Kidney (tissue), 14 donors: ENCODE data around the gene BMX. TPM values are rescaled to one million over a fixed set of nuclear protein-coding genes. Genes with fewer than 3 reads are reported as not detected.

Source experiments
- DNase-seq, 5 donors: peaks; one replicate each; pipeline ENCODE4 v3.0.0-alpha.2; 2013 to 2020
- FAIRE-seq: peaks from 2 replicates; lab custom pipeline; 2012; peaks lifted over from hg19 to GRCh38; lab: Jason Lieb, UNC
- H3K27ac ChIP-seq, 2 donors: one replicate each; pipeline ENCODE4 v1.7.0; 2013; ENCODE audit warnings: low read depth in 2 of 2, low read length in 2 of 2, inconsistent platforms in 1 of 2
- H3K27me3 ChIP-seq: one replicate; pipeline ENCODE4 v1.7.1; 2013; ENCODE audit warnings: low read length, inconsistent platforms; ENCODE audit not compliant: control insufficient read depth, insufficient read depth
- H3K36me3 ChIP-seq, 3 donors: one replicate each; pipeline versions ENCODE4 v1.7.0 to v1.7.1; 2013; ENCODE audit warnings: low read length in 3 of 3, control low read depth in 1 of 3, inconsistent platforms in 1 of 3; ENCODE audit not compliant: insufficient read depth in 3 of 3, control insufficient read depth in 2 of 3
- H3K4me1 ChIP-seq, 3 donors: one replicate each; pipeline versions ENCODE4 v1.7.0 to v1.7.1; 2013; ENCODE audit warnings: low read length in 3 of 3, inconsistent platforms in 1 of 3, low read depth in 1 of 3; ENCODE audit not compliant: control insufficient read depth in 2 of 3, insufficient read depth in 2 of 3
- H3K4me3 ChIP-seq, 3 donors: one replicate each; pipeline versions ENCODE4 v1.7.0 to v1.8.1; 2013; ENCODE audit warnings: low read length in 3 of 3, control low read depth in 1 of 3, inconsistent platforms in 1 of 3
- H3K9ac ChIP-seq, 3 donors: one replicate each; pipeline versions ENCODE4 v1.7.0 to v1.7.1; 2013; ENCODE audit warnings: low read length in 3 of 3, control low read depth in 1 of 3, inconsistent platforms in 1 of 3
- H3K9me3 ChIP-seq, 3 donors: one replicate each; pipeline versions ENCODE4 v1.7.0 to v1.7.1; 2013; ENCODE audit warnings: low read length in 3 of 3, control low read depth in 1 of 3, inconsistent platforms in 1 of 3; ENCODE audit not compliant: control insufficient read depth in 2 of 3, insufficient read depth in 1 of 3
- CTCF ChIP-seq: IDR thresholded peaks from 3 replicates; pipeline ENCODE4 v1.5.1; 2012; ENCODE audit warnings: mild to moderate bottlenecking, moderate library complexity, borderline replicate concordance; ENCODE audit not compliant: insufficient read depth; ENCODE audit errors: extremely low read depth
- intact Hi-C: fragments of 100-400 bp; cut with DNase I; formaldehyde crosslinking; loops from one replicate; pipeline ENCODE4 v1.11.1; 2022
- polyA plus RNA-seq: library from polyadenylated mRNA; stranded (reverse); fragments of 350-450 nt; fragmentation: Illumina TruSeq; extraction: RNeasy Lipid Tissue Mini Kit (QIAGEN cat#74804); gene quantifications from one replicate; pipeline ENCODE4 v1.2.3, GENCODE V29; 2014; ENCODE audit warnings: low read depth, low replicate concordance; ENCODE audit not compliant: insufficient read depth
- total RNA-seq: library from RNA; stranded (reverse); fragmentation: NEBNext Ultra II Directional; extraction: Animal tissue kit (Norgen Biotek cat#: 25700); gene quantifications from one replicate; pipeline ENCODE4 v1.2.1, GENCODE V29; 2021
- donor health status: control.
- donor health status: control.
- donor health status: control.
- donor health status: control.
- donor health status: control.
- donor health status: DM: yes; HTN: yes; CAD: no.
- donor health status: Normal renal cell carcinoma (clear cell type).

The BMX gene
- total and polyA plus RNA-seq, 2 donors from 2014 or later, result 1.4 TPM; not detected in 1

DNA sequence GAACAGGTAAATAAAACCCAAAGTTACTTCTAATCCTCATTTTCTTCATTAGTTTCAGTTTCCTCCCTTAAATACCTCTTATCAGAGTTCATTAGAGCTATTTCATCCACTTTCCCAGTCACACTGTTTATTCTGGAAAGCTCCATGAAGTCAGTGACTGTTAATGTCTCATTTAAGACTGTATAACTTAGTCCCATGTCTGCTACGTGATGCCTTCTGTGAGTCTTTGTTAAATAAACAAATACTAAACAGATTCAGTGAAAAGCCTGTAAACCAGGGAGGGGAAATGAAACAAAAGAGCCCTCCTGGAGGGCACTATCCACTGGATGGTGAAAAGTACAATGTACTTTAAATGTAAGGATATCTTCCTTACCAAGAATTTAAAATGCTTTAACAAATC is 75.4 kb downstream of the BMX start:
- TF ChIP-seq CTCF, result no peak
- H3K4me3 ChIP-seq, result no peak overlapping the region
- FAIRE-seq, result no peak

GRCh38 chrX:15579778-15580747 is 79.5 kb downstream of the BMX start:
- H3K27ac ChIP-seq, result no peak overlapping the region
- H3K9ac ChIP-seq, result no peak overlapping the region
- intact Hi-C loops, result no loop called here
- no peak overlapping the region for H3K4me3 ChIP-seq
- H3K36me3 ChIP-seq, result no peaks in the 10 kb centered on the region
- no peaks in the 10 kb centered on the region for H3K9me3 ChIP-seq
- peaks cover 4% of the 10 kb centered on the region for H3K27me3 ChIP-seq
- DNase-seq (no peak), FAIRE-seq (no peak)
- no peak for TF ChIP-seq CTCF
- H3K4me1 ChIP-seq, result no peaks in the 10 kb centered on the region

More for the DNA sequence above, 75.4 kb downstream of the BMX start:
- Histone ChIP-seq H3K4me1 (no peaks in the 10 kb centered on the region), H3K9me3 (no peaks in the 10 kb centered on the region), H3K27me3 (peaks cover 6% of the 10 kb centered on the region), H3K36me3 (no peaks in the 10 kb centered on the region), H3K27ac (no peak overlapping the region), H3K9ac (no peak overlapping the region)
- intact Hi-C loops, result no loop called here
- DNase-seq, result peak in 1 of 5 donors; percentile 22

DNA sequence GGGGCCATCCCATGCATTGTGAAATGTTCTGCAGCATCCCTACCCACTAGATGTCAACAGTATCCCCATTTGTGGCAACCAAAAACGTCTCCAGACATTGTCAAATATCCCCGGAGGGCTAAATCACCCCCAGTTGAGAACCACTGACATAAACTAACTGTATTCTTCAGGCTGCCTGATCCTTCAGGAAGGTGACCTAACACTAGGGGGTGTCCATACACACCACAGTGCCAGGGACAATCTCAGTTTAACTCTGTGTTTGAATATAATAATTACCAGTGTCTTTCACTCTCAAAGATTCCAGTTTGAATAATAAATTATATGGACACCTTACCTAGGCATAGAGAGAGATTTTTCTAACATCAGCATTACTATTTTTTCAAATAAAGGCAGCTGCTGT is 93.8 kb downstream of the BMX start:
- Histone ChIP-seq H3K9me3 (no peaks in the 10 kb centered on the region), H3K4me3 (no peak overlapping the region), H3K36me3 (no peaks in the 10 kb centered on the region), H3K27ac (no peak overlapping the region), H3K9ac (no peak overlapping the region), H3K4me1 (no peaks in the 10 kb centered on the region), H3K27me3 (peaks cover 19% of the 10 kb centered on the region)
- intact Hi-C loops, result no loop called here
- FAIRE-seq, result no peak
- no peak for DNase-seq
- TF ChIP-seq CTCF, result no peak
